Omental fat pad (tissue), 4 donors: ENCODE measurements around the gene PKP4. TPM values are rescaled to one million over a fixed set of nuclear protein-coding genes. Genes with fewer than 3 reads are reported as not detected.

Experiments
- ATAC-seq: fragments of 150-250 bp; one replicate; pipeline ENCODE4 v1.9.1; 2016; ENCODE audit warnings: mild to moderate bottlenecking, moderate library complexity; ENCODE audit not compliant: low FRiP score
- DNase-seq: peaks from one replicate; pipeline ENCODE4 v3.0.0-alpha.2; 2019; ENCODE audit warnings: low spot score
- CTCF ChIP-seq, 3 donors: fragments of 450-650 bp; IDR thresholded peaks; one replicate each; pipeline ENCODE4 v1.5.1; 2016 to 2017; ENCODE audit warnings: antibody characterized with exemption in 3 of 3, mild to moderate bottlenecking in 3 of 3, moderate library complexity in 2 of 3
- total RNA-seq, 4 donors: library from RNA; depleted of rRNA; stranded (reverse); fragments of >200 nt; gene quantifications; one replicate each; pipeline ENCODE4 v1.1.0, GENCODE V29; 2016

PKP4 gene
- total RNA-seq, 4 donors from 2014 or later, result 25.8 to 96.9 (median 56.2) TPM

DNA sequence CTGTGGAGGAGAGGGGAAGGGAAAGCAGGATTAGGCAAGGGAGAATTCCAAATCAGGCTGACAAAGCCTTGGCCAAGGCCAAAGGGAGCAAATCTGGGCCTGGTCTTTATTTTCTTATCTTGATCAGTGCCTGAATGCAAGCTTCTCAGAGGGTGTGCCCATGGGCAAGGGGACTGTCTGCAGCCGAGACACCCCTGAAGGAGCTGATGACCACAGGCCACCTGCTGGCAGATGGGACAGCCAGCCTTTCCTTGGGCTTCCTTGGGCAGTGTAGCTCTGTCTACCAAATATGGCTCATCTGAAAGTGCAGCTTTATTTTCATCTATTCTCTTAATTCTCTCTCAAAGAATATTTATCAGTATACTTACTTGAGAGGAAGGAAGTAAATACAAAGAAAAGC is 117.0 kb downstream of the PKP4 start:
- TF ChIP-seq CTCF (IDR thresholded peaks at IDR 0.05), result no peak
- no peak for DNase-seq
- no peak for ATAC-seq

- DNase-seq (no peak), ATAC-seq (no peak)
- TF ChIP-seq CTCF (IDR thresholded peaks at IDR 0.05), result no peak
These were observed 118.4 kb downstream of the PKP4 start for GRCh38 chr2:158575051-158575635.

- ATAC-seq (no peak), DNase-seq (no peak)
- TF ChIP-seq CTCF (IDR thresholded peaks at IDR 0.05), result no peak
These were observed 120.4 kb downstream of the PKP4 start for GRCh38 chr2:158577141-158577540.

DNA sequence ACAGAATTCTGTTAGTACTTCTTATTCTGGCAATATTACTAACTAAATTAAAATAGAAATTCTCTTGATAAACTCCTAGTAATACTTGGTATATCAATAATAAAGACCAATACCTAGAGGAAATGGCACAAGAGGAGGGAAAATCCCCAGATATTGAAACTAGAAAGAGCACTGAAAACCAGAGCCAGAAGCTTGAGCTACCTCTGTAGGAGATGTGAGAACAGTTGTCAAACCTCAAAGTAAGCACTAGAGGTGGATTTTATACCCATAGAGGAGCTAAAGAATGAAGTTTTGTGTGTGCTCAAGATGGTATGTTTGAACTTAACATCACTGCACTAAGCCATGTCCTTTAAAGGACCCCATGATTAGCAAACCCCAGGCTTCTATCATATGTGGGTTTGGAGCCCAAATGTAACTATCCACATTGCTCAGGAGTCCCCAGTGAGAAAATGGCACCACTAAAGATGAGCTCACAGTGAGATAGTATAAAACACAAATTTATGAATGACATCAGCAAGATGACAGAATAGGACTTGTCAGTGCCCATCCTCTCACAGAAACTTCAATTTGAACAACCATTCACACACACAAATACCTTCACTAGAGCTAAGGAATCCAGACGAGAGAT is 122.1 kb downstream of the PKP4 start:
- ATAC-seq (no peak), DNase-seq (no peak)
- no peak for TF ChIP-seq CTCF (IDR thresholded peaks at IDR 0.05)

DNA sequence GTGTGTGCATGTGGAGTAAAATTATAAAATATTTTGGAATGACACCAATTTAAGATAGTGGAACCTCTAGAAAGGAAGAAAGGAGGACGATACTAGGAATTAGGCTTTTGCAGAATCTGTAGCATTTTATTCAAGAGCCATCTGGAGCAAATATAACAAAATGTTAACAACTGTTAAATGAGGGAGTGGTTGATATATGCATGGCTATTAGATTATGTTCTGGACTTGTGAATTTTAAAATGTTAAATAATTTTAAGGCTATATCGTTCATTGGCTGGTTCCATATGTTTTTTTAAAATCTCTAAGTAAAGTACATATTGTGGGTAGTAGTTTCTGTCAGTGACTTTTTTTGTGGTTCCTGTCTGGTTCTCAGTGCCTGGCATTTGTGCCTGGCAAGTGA is 123.2 kb downstream of the PKP4 start:
- no peak for ATAC-seq
- no peak for DNase-seq
- TF ChIP-seq CTCF (IDR thresholded peaks at IDR 0.05), result no peak

- ATAC-seq, result no peak
- DNase-seq, result no peak
- no peak for TF ChIP-seq CTCF (IDR thresholded peaks at IDR 0.05)
These were observed 124.0 kb downstream of the PKP4 start for GRCh38 chr2:158580760-158581159.

GRCh38 chr2:158582670-158583069 is 125.9 kb downstream of the PKP4 start:
- DNase-seq, result no peak
- ATAC-seq, result no peak
- TF ChIP-seq CTCF (IDR thresholded peaks at IDR 0.05), result no peak
